Measurements from ENCODE around the gene EFS.

DNA sequence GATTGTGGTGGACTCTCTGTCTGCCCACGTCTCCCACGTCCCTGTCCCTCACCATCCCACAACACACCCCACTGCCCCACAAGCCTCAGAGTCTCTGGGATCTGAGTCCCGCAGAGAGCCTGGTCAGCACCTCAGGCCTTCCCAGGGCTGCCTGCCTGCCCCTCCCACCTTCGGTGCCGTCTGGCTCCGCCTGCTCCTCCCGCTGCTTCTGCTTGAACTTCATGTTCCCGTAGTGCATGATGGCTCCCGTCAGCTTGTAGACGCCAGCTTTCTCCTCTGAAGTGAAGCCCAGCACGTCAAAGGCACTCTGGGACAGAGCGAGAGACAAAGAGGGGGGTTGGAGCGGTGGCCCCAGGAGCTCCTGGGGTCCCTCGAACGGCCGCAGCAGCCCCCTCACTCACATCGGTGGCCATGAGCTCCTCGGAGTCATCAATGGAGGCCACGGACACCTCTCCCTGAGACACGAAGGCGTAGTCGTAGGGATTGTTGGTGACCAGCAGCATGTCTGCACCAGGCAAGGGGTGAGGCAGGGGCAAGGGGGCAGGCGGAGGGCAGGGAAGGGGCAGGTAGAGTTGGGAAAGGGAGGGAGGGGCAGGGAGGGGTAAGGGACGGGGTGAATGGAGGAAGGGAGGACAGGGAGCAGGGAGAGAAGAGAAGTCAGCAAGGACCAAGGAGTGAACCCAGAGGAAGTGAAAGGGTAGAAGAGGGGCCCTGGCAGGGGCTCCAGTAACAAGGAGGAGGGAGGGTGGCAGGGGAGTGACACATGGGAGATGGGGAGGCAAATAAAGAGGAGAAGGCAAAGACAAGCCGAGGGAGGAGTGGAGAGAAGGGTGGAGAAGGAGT, 37.5 kb upstream of the EFS start:
- no peak for TF ChIP-seq EZH2 (IDR thresholded peaks at IDR 0.05; ENCODE audit: borderline replicate concordance, insufficient read depth, low read depth, low read length, poor library complexity, severe bottlenecking)
- TF ChIP-seq, protein P1, sequence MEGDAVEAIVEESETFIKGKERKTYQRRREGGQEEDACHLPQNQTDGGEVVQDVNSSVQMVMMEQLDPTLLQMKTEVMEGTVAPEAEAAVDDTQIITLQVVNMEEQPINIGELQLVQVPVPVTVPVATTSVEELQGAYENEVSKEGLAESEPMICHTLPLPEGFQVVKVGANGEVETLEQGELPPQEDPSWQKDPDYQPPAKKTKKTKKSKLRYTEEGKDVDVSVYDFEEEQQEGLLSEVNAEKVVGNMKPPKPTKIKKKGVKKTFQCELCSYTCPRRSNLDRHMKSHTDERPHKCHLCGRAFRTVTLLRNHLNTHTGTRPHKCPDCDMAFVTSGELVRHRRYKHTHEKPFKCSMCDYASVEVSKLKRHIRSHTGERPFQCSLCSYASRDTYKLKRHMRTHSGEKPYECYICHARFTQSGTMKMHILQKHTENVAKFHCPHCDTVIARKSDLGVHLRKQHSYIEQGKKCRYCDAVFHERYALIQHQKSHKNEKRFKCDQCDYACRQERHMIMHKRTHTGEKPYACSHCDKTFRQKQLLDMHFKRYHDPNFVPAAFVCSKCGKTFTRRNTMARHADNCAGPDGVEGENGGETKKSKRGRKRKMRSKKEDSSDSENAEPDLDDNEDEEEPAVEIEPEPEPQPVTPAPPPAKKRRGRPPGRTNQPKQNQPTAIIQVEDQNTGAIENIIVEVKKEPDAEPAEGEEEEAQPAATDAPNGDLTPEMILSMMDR (IDR thresholded peaks at IDR 0.05), result no peak

Data from B cell (primary cell).